Activated CD4-positive, alpha-beta T cell treated with anti-CD3 and anti-CD28 coated beads for 36 hours (primary cell): ENCODE measurements around the gene ARSG. TPM values are rescaled to one million over a fixed set of nuclear protein-coding genes. Genes with fewer than 3 reads are reported as not detected.
"Not testable (repeated sequence)": the region's sequence is repeated elsewhere in the genome, so short reads cannot be mapped to it uniquely, and the experiment has no call there.

Source experiments
- ATAC-seq: fragments of 200-7000 bp; cut with Tn5 transposase; one replicate; pipeline ENCODE4 v1.10.0; 2021; ENCODE audit warnings: mild to moderate bottlenecking, moderate library complexity
- CTCF ChIA-PET: fragments of 350-600 bp; sonication (Branson Sonifier 250); formaldehyde crosslinking; loops from one replicate; lab custom pipeline; 2021; ENCODE audit warnings: antibody characterized with exemption; lab: Charles Lee
- POLR2A ChIA-PET: fragments of 350-600 bp; sonication (Branson Sonifier 250); formaldehyde crosslinking; loops from one replicate; lab custom pipeline; 2021; ENCODE audit warnings: antibody characterized with exemption, inconsistent platforms; lab: Charles Lee
- DNase-seq: peaks from one replicate; pipeline ENCODE4 v3.0.0-alpha.2; 2020
- H3K27ac Mint-ChIP-seq: one replicate; pipeline ENCODE4 v1.8.0; 2021; ENCODE audit warnings: mixed read lengths
- H3K27me3 Mint-ChIP-seq: one replicate; pipeline ENCODE4 v1.8.0; 2021; ENCODE audit warnings: mixed read lengths
- H3K36me3 Mint-ChIP-seq: one replicate; pipeline ENCODE4 v1.8.0; 2021; ENCODE audit warnings: low read depth, mixed read lengths
- H3K4me1 Mint-ChIP-seq: one replicate; pipeline ENCODE4 v1.8.0; 2021; ENCODE audit warnings: mixed read lengths
- H3K4me3 Mint-ChIP-seq: one replicate; pipeline ENCODE4 v1.8.0; 2021; ENCODE audit warnings: mild to moderate bottlenecking, moderate library complexity, mixed read lengths
- H3K9me3 Mint-ChIP-seq: one replicate; pipeline ENCODE4 v1.8.0; 2021; ENCODE audit warnings: low read depth, mixed read lengths
- intact Hi-C, 2 experiments: fragments of 100-400 bp; cut with DNase I in 1 of 2; cut with micrococcal nuclease in 1 of 2; formaldehyde crosslinking; loops; one replicate each; pipeline versions ENCODE4 v1.14.2 to v1.15.1; 2022 to 2024; cut with DNase I, micrococcal nuclease
- total RNA-seq, 2 experiments: library from RNA; stranded (reverse); gene quantifications; one replicate each; pipeline ENCODE4 v1.2.3, GENCODE V29; 2021

Gene ARSG
- total RNA-seq, 2 experiments from 2014 or later = 7.8 to 10.9 TPM

DNA sequence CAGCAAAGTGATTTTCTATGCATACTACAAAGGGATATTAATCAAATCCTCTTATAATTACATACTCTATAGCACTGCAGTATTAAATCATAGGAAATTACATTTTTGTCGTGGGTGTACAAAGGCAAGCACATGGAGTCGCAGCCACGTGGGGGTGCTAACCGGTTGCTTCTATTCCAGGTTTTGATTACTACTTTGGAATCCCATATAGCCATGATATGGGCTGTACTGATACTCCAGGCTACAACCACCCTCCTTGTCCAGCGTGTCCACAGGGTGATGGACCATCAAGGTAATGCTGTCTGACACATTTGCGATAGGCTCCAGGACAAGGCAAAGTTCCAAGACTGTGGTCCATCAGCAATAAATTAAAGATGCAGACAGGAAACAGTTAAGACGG lies 60.1 kb downstream of the ARSG start:
- no peaks in the 10 kb centered on the region for H3K9me3 Mint-ChIP-seq

DNA sequence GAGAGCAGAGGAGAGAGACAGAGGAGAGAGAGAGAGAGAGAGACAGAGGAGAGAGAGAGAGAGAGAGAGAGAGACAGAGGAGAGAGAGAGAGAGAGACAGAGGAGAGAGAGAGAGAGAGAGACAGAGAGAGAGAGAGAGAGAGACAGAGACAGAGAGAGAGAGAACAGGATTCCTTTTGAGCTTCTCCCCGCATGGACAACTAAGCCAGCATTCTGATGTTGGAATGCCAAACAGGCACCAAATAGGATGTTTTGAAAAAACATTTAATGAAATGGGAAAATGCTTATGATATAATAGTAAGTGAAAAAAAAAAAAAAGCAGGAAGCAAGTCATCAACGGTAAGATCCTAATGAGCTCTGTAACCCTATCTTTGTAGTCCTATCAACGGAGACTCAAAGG lies 60.7 kb downstream of the ARSG start:
- H3K9me3 Mint-ChIP-seq = no peaks in the 10 kb centered on the region
- DNase-seq (no peak), ATAC-seq (no peak)
- ChIA-PET CTCF (interaction anchor here (0.7 kb wide), 1 partner anchor 184 kb away, joined by 3 read pairs; no protein-coding TSS in a partner anchor), POLR2A (no interaction called here)
- peaks cover 16% of the 10 kb centered on the region for H3K36me3 Mint-ChIP-seq
- intact Hi-C loops = no loop called here
- no peaks in the 10 kb centered on the region for H3K27me3 Mint-ChIP-seq
- H3K27ac Mint-ChIP-seq = no peak overlapping the region
- H3K4me3 Mint-ChIP-seq = no peak overlapping the region
- peaks cover 77% of the 10 kb centered on the region for H3K4me1 Mint-ChIP-seq

More for the DNA sequence above, 60.1 kb downstream of the ARSG start:
- intact Hi-C loops = no loop called here
- ChIA-PET POLR2A (no interaction called here), CTCF (no interaction called here)
- H3K4me1 Mint-ChIP-seq = peaks cover 77% of the 10 kb centered on the region
- H3K4me3 Mint-ChIP-seq = no peak overlapping the region
- H3K36me3 Mint-ChIP-seq = peaks cover 13% of the 10 kb centered on the region
- H3K27ac Mint-ChIP-seq = no peak overlapping the region
- ATAC-seq (no peak), DNase-seq (no peak)
- no peaks in the 10 kb centered on the region for H3K27me3 Mint-ChIP-seq

DNA sequence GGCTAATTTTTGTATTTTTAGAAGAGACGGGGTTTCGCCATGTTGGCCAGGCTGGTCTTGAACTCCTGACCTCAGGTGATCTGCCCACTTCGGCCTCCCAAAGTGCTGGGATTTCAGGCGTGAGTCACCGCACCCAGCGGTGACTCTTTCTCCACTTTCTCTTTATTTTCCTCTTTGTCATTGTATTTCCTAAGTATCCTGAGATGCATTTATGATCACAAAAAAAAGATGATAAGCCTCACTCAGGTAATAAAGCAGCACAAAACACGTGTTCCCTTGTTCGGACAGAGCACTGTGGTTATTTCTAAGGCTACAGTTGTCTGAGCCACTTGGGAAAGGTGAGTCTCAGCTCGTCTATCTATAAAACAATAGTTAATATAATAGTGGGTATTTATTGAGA lies 61.4 kb downstream of the ARSG start:
- POLR2A ChIA-PET, intact Hi-C loops: not testable (repeated sequence)

DNA sequence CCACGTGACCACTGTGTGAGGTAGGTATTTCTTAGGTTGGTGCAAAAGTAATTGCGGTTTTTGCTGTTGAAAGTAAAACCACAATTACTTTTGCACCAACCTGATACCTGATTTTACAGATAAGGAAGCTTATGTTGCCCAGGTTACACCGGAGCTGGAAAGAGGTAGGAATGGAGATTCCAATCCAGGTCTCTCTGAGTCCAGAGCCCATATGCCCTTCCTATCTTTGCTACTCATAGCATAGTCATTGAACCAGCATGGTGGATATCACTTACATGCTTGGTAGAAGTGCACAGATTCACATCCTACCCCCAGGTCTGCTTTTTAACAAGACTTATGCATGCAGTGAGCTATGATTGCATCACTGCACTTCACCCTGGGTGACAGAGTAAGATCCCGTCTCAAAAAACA lies 61.8 kb downstream of the ARSG start:
- Mint-ChIP-seq H3K36me3 (peaks cover 12% of the 10 kb centered on the region), H3K27me3 (no peaks in the 10 kb centered on the region), H3K4me1 (peaks cover 75% of the 10 kb centered on the region), H3K27ac (no peak overlapping the region), H3K4me3 (no peak overlapping the region), H3K9me3 (no peaks in the 10 kb centered on the region)
- ChIA-PET CTCF (interaction anchor here (0.6 to 1.0 kb wide), 3 partner anchors 11 to 475 kb away, joined by 3 to 5 read pairs (median 3); no protein-coding TSS in a partner anchor), POLR2A (no interaction called here)
- intact Hi-C loops = no loop called here
- no peak for DNase-seq
- ATAC-seq = no peak

More for the DNA sequence above, 61.4 kb downstream of the ARSG start:
- H3K4me3 Mint-ChIP-seq, H3K27me3 Mint-ChIP-seq, H3K9me3 Mint-ChIP-seq, ATAC-seq, DNase-seq, H3K27ac Mint-ChIP-seq: not testable (repeated sequence)
- CTCF ChIA-PET = interaction anchor here (0.6 to 1.0 kb wide), 3 partner anchors 11 to 475 kb away, joined by 3 to 5 read pairs (median 3); no protein-coding TSS in a partner anchor
- Mint-ChIP-seq H3K4me1 (peaks cover 77% of the 10 kb centered on the region), H3K36me3 (peaks cover 16% of the 10 kb centered on the region)

DNA sequence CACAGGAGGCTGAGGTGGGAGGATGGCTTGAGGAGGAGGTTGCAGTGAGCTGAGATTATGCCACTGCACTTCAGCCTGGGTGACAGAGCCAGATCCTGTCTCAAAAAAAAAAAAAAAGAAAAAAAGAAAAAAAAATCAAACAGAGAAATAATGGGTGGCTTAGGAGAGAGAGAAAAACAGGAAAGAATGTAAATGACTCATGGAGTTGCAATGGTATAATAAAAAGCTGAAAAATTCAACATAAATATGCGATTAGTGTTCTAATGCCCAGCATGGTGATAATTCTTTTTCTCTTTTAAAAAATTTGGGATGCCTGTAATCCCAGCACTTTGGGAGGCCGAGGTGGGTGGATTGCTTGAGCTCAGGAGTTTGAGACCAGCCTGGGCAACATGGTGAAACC lies 63.0 kb downstream of the ARSG start:
- H3K4me3 Mint-ChIP-seq, ATAC-seq, H3K9me3 Mint-ChIP-seq, intact Hi-C loops, H3K36me3 Mint-ChIP-seq, DNase-seq, H3K27me3 Mint-ChIP-seq, H3K27ac Mint-ChIP-seq, POLR2A ChIA-PET: not testable (repeated sequence)
- peaks cover 69% of the 10 kb centered on the region for H3K4me1 Mint-ChIP-seq
- CTCF ChIA-PET = interaction anchor here (0.6 kb wide), 1 partner anchor 89 kb away, joined by 3 read pairs; no protein-coding TSS in a partner anchor

DNA sequence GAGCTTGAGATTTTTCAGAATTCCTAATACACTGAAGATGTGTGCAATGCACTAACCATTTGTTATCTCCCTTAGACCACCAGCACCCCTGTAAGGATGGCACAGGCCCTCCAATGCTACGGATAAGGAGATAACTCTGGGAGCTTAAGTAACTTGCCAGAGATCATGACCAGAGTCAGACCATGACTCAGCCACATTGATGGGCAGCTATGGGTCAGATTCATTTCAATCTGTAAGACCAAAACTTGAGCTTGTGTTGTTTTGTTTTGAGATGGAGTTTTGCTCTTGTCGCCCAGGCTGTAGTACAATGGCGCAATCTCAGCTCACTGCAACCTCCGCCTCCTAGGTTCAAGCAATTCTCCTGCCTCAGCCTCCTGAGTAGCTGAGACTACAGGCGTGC lies 63.8 kb downstream of the ARSG start:
- H3K27ac Mint-ChIP-seq, H3K4me3 Mint-ChIP-seq, ATAC-seq, DNase-seq, intact Hi-C loops, H3K9me3 Mint-ChIP-seq, H3K36me3 Mint-ChIP-seq, POLR2A ChIA-PET, H3K27me3 Mint-ChIP-seq: not testable (repeated sequence)
- CTCF ChIA-PET = interaction anchor here (0.6 to 0.9 kb wide), 4 partner anchors 10 to 93 kb away, joined by 3 read pairs; no protein-coding TSS in a partner anchor
- peaks cover 63% of the 10 kb centered on the region for H3K4me1 Mint-ChIP-seq

DNA sequence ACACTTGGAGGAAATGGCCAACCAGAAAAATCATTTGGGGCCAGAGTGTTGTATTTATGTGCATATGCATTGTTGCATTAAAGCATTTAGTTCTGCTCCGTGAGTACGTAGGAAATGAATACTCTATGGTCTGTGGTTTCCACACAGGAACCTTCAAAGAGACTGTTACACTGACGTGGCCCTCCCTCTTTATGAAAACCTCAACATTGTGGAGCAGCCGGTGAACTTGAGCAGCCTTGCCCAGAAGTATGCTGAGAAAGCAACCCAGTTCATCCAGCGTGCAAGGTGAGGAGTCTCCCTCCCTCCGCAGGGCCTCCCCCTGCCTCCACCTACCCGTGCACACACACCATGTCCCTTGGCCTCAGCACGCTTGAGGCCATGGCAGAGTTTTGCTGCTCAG lies 65.2 kb downstream of the ARSG start:
- peak; percentile 93 for ATAC-seq
- H3K4me3 Mint-ChIP-seq = peak overlapping the region; percentile 45
- intact Hi-C loops = loop anchor here (1.0 to 2.0 kb wide), 5 partner anchors 10 to 65 kb away; partner anchors contain the start of genes ARSG (in 1 of the 2) and SLC16A6 (in 1 of the 2)
- CTCF ChIA-PET = interaction anchor here (0.6 to 1.5 kb wide), 6 partner anchors 25 to 104 kb away, joined by 3 to 7 read pairs (median 3); no protein-coding TSS in a partner anchor
- DNase-seq = peak; percentile 80
- no peaks in the 10 kb centered on the region for H3K27me3 Mint-ChIP-seq
- H3K36me3 Mint-ChIP-seq = peaks cover 11% of the 10 kb centered on the region
- no peaks in the 10 kb centered on the region for H3K9me3 Mint-ChIP-seq
- H3K27ac Mint-ChIP-seq = peak overlapping the region; percentile 76
- peaks cover 58% of the 10 kb centered on the region for H3K4me1 Mint-ChIP-seq
- POLR2A ChIA-PET = no interaction called here

DNA sequence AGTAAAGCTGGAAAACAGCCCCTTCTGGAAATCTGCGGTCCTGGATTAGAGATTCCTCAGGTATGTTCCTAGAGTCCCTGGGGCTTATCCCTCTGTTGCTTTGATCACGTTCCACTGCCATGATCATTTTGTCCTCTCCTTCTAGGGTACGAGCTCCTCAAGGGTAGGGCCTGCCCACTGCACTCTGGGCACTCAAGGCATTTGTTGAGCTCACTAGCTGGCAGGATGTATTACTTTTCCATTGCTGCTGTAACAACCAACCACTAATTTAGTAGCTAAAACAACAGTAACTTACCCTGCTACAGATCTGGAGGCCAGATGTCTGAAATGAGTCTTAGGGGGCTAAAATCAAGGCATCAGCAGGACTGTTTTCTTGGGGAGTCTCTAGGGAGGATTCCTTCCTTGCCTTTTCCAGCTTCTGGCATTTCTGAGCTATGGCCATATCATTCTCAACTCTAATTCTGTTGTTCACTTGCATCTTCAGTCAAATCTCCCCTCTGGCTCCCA lies 65.7 kb downstream of the ARSG start:
- Mint-ChIP-seq H3K27me3 (no peaks in the 10 kb centered on the region), H3K4me1 (peaks cover 53% of the 10 kb centered on the region), H3K36me3 (peaks cover 12% of the 10 kb centered on the region), H3K9me3 (no peaks in the 10 kb centered on the region), H3K27ac (peak overlapping the region; percentile 44), H3K4me3 (peak overlapping the region; percentile 45)
- DNase-seq (no peak), ATAC-seq (peak; percentile 47)
- intact Hi-C loops = loop anchor here (1.0 to 2.0 kb wide), 5 partner anchors 11 to 66 kb away; partner anchors contain the start of genes ARSG (in 1 of the 2) and SLC16A6 (in 1 of the 2)
- POLR2A ChIA-PET = no interaction called here
- CTCF ChIA-PET = interaction anchor here (0.6 to 1.5 kb wide), 4 partner anchors 25 to 103 kb away, joined by 3 to 7 read pairs (median 4); no protein-coding TSS in a partner anchor

DNA sequence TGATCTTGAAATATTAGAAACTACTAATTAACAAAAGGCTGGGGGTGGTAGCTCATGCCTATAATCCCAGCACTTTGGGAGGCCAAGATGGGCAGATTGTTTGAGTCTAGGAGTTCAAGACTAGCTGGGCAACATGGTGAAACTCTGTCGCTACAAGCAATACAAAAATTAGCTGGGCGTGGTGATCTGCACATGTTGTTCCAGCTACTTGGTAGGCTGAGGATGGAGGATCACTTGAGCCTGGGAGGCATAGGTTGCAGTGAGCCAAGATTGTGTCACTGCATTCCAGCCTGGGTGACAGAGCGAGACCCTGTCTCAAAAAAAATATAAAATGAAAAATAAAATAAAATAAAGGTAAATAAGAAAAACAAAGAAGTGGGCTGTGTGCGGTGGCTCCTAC lies 66.6 kb downstream of the ARSG start:
- H3K9me3 Mint-ChIP-seq = no peaks in the 10 kb centered on the region
- intact Hi-C loops = loop anchor here in 1 of 2 experiments (2.0 kb wide), 1 partner anchor 45 kb away; no protein-coding TSS in a partner anchor
- DNase-seq (no peak), ATAC-seq (no peak)
- H3K36me3 Mint-ChIP-seq = peaks cover 17% of the 10 kb centered on the region
- H3K27ac Mint-ChIP-seq = no peak overlapping the region
- ChIA-PET CTCF (interaction anchor here (0.9 to 1.5 kb wide), 2 partner anchors 10 to 78 kb away, joined by 3 to 6 read pairs; no protein-coding TSS in a partner anchor), POLR2A (no interaction called here)
- peaks cover 44% of the 10 kb centered on the region for H3K4me1 Mint-ChIP-seq
- no peaks in the 10 kb centered on the region for H3K27me3 Mint-ChIP-seq
- no peak overlapping the region for H3K4me3 Mint-ChIP-seq

DNA sequence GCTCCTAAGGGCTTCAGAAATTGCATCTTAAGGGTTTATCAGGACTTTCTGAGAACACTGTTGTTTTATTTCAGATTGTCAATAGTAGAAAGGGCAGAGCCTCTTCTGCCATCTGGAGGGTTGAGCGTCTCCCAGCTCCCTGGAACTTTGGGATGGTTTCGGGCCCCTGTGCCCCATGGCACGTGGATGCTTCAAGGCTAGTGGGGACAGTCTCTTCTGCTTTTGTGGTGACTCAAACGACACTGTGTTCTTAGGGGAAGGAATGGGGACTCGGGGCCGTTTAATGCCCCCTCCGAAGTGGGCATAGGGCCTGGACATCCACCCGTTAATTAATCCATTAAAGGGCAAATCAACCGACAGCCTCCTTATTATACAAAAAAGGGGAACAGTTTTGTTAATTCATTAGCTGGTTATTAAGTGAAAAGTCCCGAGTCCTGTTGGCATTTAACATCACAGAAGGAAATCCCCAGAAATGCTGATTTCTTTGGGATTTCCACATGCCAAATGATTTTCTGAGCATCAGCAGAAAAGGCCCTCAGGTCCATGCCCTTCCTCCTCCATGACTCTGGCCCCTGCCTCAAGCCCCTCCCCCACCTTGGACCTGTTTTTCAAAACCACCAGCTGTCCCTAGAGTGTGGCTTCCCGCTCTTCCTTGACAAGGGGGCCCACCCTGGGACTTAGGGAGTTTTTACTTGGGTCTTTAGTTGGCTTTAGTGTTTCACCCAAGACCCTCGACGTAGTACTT lies 68.7 kb downstream of the ARSG start:
- H3K9me3 Mint-ChIP-seq = no peaks in the 10 kb centered on the region
- no peak overlapping the region for H3K4me3 Mint-ChIP-seq
- POLR2A ChIA-PET = no interaction called here
- no peaks in the 10 kb centered on the region for H3K27me3 Mint-ChIP-seq
- H3K4me1 Mint-ChIP-seq = peaks cover 31% of the 10 kb centered on the region
- no peak for DNase-seq
- CTCF ChIA-PET = interaction anchor here (0.6 to 1.3 kb wide), 5 partner anchors 19 to 180 kb away, joined by 3 to 5 read pairs (median 3); no protein-coding TSS in a partner anchor
- H3K36me3 Mint-ChIP-seq = peaks cover 17% of the 10 kb centered on the region
- intact Hi-C loops = no loop called here
- H3K27ac Mint-ChIP-seq = no peak overlapping the region
- ATAC-seq = no peak

DNA sequence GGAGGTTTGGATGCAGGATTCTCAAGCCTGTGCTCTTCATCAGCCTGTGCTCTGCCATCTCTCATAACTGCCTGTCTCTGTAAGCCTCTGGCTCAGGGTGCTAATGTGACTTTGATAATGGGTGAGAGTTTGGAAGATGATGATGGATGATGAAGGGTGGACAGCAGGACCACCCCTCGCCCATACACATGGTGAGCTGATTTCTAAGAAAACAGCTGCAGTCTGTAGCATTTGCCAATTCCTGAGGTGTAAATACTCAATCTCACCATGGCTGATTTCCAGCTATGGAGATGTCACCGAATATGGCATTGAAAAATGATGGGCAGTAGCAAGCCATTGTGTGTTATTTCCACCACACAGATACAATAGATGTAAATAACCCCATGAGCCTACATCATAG lies 74.2 kb downstream of the ARSG start:
- intact Hi-C loops = no loop called here
- Mint-ChIP-seq H3K36me3 (peaks cover 7% of the 10 kb centered on the region), H3K27ac (no peak overlapping the region), H3K9me3 (no peaks in the 10 kb centered on the region), H3K27me3 (no peaks in the 10 kb centered on the region), H3K4me1 (no peaks in the 10 kb centered on the region), H3K4me3 (no peak overlapping the region)
- ATAC-seq = no peak
- DNase-seq = no peak
- ChIA-PET CTCF (no interaction called here), POLR2A (no interaction called here)
